ENCODE measurements around the gene TCEA3. TPM values are rescaled to one million over a fixed set of nuclear protein-coding genes. Genes with fewer than 3 reads are reported as not detected.

The TCEA3 gene
- total and polyA plus RNA-seq, 10 of the 15 experiments (the other 5 are each of a cell fraction or from before 2014, with no cell fraction given) = 0.06 to 0.23 (median 0.08) TPM; not detected in 7

DNA sequence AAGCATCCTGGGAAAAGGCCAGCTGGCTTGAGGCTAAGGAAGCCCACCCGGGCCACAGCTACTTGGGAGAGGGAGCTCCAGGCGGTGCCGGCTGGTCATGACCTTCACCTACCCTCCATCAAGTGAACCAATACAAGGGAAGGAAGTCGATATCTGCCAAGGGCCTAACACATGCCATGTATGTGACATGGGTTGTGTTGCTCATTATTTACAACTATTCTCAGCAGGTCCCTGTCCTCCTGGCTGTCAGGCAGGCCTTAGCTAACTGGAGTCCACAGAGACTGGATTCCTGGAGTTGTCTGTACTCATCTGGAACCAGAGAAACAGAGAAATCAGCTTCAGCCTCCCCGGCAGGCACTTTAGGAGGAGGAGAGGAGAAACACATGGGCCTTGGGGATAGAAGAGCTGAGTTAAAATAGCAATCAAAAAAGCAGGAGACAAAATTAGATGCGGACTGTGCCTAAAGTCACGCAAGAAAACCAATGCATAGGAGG, 15.7 kb downstream of the TCEA3 start (continued):
- TF ChIP-seq, protein P1, sequence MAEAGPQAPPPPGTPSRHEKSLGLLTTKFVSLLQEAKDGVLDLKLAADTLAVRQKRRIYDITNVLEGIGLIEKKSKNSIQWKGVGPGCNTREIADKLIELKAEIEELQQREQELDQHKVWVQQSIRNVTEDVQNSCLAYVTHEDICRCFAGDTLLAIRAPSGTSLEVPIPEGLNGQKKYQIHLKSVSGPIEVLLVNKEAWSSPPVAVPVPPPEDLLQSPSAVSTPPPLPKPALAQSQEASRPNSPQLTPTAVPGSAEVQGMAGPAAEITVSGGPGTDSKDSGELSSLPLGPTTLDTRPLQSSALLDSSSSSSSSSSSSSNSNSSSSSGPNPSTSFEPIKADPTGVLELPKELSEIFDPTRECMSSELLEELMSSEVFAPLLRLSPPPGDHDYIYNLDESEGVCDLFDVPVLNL (IDR thresholded peaks at IDR 0.05; ENCODE audit: low read depth, low read length) = no peak
- no peak for TF ChIP-seq SIN3A (IDR thresholded peaks at IDR 0.05; ENCODE audit: low read depth, low read length)
- TF ChIP-seq IRF4 (IDR thresholded peaks at IDR 0.05; ENCODE audit: low read depth, low read length) = no peak
- TF ChIP-seq POLR2AphosphoS5 (IDR thresholded peaks at IDR 0.05; ENCODE audit: low read length) = no peak
- no peak for TF ChIP-seq RELA (IDR thresholded peaks at IDR 0.05; ENCODE audit: borderline replicate concordance, partially characterized antibody)
- no peak for TF ChIP-seq TCF7 (IDR thresholded peaks at IDR 0.05; ENCODE audit: borderline replicate concordance)
- no peak for TF ChIP-seq YBX1 (IDR thresholded peaks at IDR 0.05)
- no peak for TF ChIP-seq JUND (IDR thresholded peaks at IDR 0.05; ENCODE audit: low read depth, low read length)
- no peak for TF ChIP-seq BMI1 (IDR thresholded peaks at IDR 0.05; ENCODE audit: borderline replicate concordance)

DNA sequence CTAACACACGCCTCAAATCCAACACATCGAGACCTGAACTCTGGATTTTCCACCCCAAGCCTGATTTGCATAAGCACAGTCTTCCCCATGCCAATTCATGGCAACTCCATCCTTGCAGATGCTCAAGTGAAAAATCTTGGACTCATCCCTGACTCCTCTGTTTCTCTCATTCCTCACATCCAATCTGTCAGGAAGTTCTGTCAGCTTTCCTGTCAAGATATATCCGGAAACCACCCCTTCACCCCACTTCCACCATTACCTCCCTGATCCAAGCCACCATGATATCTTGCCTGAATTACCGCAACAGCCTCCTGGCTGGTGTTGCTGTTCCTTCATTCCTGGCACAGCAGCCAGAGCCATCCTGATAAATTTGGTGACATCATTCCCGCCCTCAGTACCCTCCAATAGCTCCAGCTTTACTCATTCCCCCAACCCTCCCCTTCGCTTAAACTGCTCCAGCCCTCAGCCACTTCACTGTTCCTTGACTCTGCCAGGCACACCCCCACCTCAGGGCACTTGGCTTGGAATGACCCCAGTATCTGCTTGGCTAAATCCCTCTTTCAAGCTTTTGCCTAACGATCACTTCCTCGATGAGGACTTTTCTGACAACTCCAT, 17.4 kb downstream of the TCEA3 start:
- no peaks in the 10 kb centered on the region for H4K20me1 ChIP-seq (ENCODE audit: control insufficient read depth, insufficient read depth)
- FAIRE-seq (no peak), DNase-seq (ENCODE audit: low read depth, low spot score) (no peak), ATAC-seq (no peak)
- H3K9me3 ChIP-seq (replicated peaks; ENCODE audit: control insufficient read depth, insufficient read depth, low read length) = no peaks in the 10 kb centered on the region
- no TSS peak for BruUV-seq (replicated peaks)
- 31% methylated on average over 8 of the region's 8 CpGs for WGBS (ENCODE audit: insufficient coverage, insufficient replicate concordance, low lambda C conversion rate, missing lambda C conversion rate)
- CTCF ChIA-PET = no interaction called here
- TF ChIP-seq BCL11A (IDR thresholded peaks at IDR 0.05; ENCODE audit: low read depth, low read length) (no peak), TCF12 (IDR thresholded peaks at IDR 0.05; ENCODE audit: low read depth, low read length) (no peak), WRNIP1 (IDR thresholded peaks at IDR 0.05; ENCODE audit: borderline replicate concordance, low read depth, low read length) (no peak), LARP7 (IDR thresholded peaks at IDR 0.05) (no peak), NFYB (IDR thresholded peaks at IDR 0.05; ENCODE audit: insufficient read depth, low read depth, low read length) (no peak), IKZF2 (IDR thresholded peaks at IDR 0.05) (no peak), ZNF622 (IDR thresholded peaks at IDR 0.05) (no peak), TARDBP (IDR thresholded peaks at IDR 0.05; ENCODE audit: borderline replicate concordance) (no peak), SMC3 (IDR thresholded peaks at IDR 0.05; ENCODE audit: borderline replicate concordance, low read length) (no peak), SP1 (IDR thresholded peaks at IDR 0.05; ENCODE audit: low read depth, low read length) (no peak), KDM1A (IDR thresholded peaks at IDR 0.05; ENCODE audit: borderline replicate concordance) (no peak), KAT2A (conservative IDR thresholded peaks at IDR 0.05; ENCODE audit: control insufficient read depth, low read depth, low read length) (no peak), EZH2 (IDR thresholded peaks at IDR 0.05; ENCODE audit: borderline replicate concordance, control insufficient read depth, low read depth, low read length) (no peak)
- TF ChIP-seq, protein P2, sequence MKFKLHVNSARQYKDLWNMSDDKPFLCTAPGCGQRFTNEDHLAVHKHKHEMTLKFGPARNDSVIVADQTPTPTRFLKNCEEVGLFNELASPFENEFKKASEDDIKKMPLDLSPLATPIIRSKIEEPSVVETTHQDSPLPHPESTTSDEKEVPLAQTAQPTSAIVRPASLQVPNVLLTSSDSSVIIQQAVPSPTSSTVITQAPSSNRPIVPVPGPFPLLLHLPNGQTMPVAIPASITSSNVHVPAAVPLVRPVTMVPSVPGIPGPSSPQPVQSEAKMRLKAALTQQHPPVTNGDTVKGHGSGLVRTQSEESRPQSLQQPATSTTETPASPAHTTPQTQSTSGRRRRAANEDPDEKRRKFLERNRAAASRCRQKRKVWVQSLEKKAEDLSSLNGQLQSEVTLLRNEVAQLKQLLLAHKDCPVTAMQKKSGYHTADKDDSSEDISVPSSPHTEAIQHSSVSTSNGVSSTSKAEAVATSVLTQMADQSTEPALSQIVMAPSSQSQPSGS (IDR thresholded peaks at IDR 0.05; ENCODE audit: low read length) = no peak
- intact Hi-C loops (cut with micrococcal nuclease; ENCODE audit: unreplicated experiment) (no loop called here), in situ Hi-C loops (cut with MboI) (no loop called here)
- H3K79me2 ChIP-seq (ENCODE audit: control insufficient read depth, insufficient read depth, low read length) = no peaks in the 10 kb centered on the region
- no peak overlapping the region for H3K4me2 ChIP-seq (ENCODE audit: control insufficient read depth, insufficient read depth)
- H3K27me3 ChIP-seq (replicated peaks in 1 of 2; ENCODE audit: control insufficient read depth in 2 of 2, insufficient read depth in 2 of 2, low read length in 1 of 2) = peaks cover 1 to 3% of the 10 kb centered on the region in 2 experiments; a peak in 2 of 4 replicates
- RAD21 ChIA-PET (ENCODE audit: unreplicated experiment) = no interaction called here
- H3K9ac ChIP-seq (ENCODE audit: control insufficient read depth, insufficient read depth, low read length) = no peak overlapping the region
- POLR2A ChIA-PET = no interaction called here
- no peaks in the 10 kb centered on the region for H3K36me3 ChIP-seq (ENCODE audit: control insufficient read depth in 2 of 2, insufficient read depth in 2 of 2, low read length in 1 of 2)
- 0 out of 2 replicates have a peak, but pooled peaks cover 5% of the 10 kb centered on the region for H3K4me1 ChIP-seq (ENCODE audit: control insufficient read depth, insufficient read depth, low read length)
- SMC1A ChIA-PET (ENCODE audit: uncharacterized antibody, unreplicated experiment) = no interaction called here
- no peak overlapping the region for H2AFZ ChIP-seq (ENCODE audit: control insufficient read depth, low read depth, low read length)
- no peak overlapping the region for H3K4me3 ChIP-seq
- H3K27ac ChIP-seq (ENCODE audit: control insufficient read depth, insufficient read depth) = no peak overlapping the region
